Left ventricle myocardium inferior (tissue), 1 donor: ENCODE results near the gene PIGK. TPM values are rescaled to one million over a fixed set of nuclear protein-coding genes. Genes with fewer than 3 reads are reported as not detected.

ENCODE experiments used
- DNase-seq: peaks from one replicate; pipeline ENCODE4 v3.0.0-alpha.2; 2020
- H3K27ac ChIP-seq: fragments of 200-600 bp; replicated peaks from 2 replicates; pipeline ENCODE4 v1.8.0; 2021
- H3K27me3 ChIP-seq: fragments of 200-600 bp; 2 replicates; pipeline ENCODE4 v1.8.0; 2021; ENCODE audit warnings: low read depth
- H3K36me3 ChIP-seq: fragments of 200-600 bp; 2 replicates; pipeline ENCODE4 v1.8.0; 2021
- H3K4me1 ChIP-seq: fragments of 200-600 bp; 2 replicates; pipeline ENCODE4 v1.8.0; 2021
- H3K4me3 ChIP-seq: fragments of 200-600 bp; 2 replicates; pipeline ENCODE4 v1.8.0; 2021; ENCODE audit warnings: mild to moderate bottlenecking, moderate library complexity
- H3K9me3 ChIP-seq: fragments of 200-600 bp; replicated peaks from 2 replicates; pipeline ENCODE4 v1.8.0; 2021
- CTCF ChIP-seq: fragments of 200-600 bp; IDR thresholded peaks from 2 replicates; pipeline ENCODE4 v1.8.0; 2021; ENCODE audit warnings: antibody characterized with exemption, mild to moderate bottlenecking, borderline replicate concordance
- intact Hi-C: fragments of 100-400 bp; cut with micrococcal nuclease; formaldehyde crosslinking; loops from one replicate; pipeline ENCODE4 v1.11.0; 2022
- long read RNA-seq: library from polyadenylated mRNA; unstranded; transcript quantifications from one replicate; pipeline ENCODE4 v2.0.0, GENCODE V29; 2021
- total RNA-seq: library from RNA; stranded (reverse); fragmentation: NEBNext Ultra II Directional; extraction: Animal tissue kit (Norgen Biotek cat#: 25700); gene quantifications from one replicate; pipeline ENCODE4 v1.2.1, GENCODE V29; 2021
- donor health status: DM: no; HTN: yes; CAD: no; lungs with severe emphysema.

PIGK gene
- total RNA-seq = 31.1 TPM
- long read RNA-seq, full-length matches to known transcripts = 41 of 43 reads
- long read RNA-seq, partial matches to known transcripts = 0 of 43 reads
- long read RNA-seq, other reads (novel, unspliced or antisense) = 2 of 43 reads

GRCh38 chr1:77219166-77219887 is at the start of gene PIGK:
Gene PIGK, minus strand, starts transcription at chr1:77219430. Its CDS starts 28 bp downstream, at chr1:77219402.
- Histone ChIP-seq H3K4me1 (peaks cover 24% of the 10 kb centered on the region), H3K9me3 (no peaks in the 10 kb centered on the region), H3K27ac (peak within 1 kb of the TSS; percentile 82), H3K27me3 (no peaks in the 10 kb centered on the region), H3K36me3 (no peaks in the 10 kb centered on the region), H3K4me3 (peak within 1 kb of the TSS; percentile 73)
- intact Hi-C loops = no loop called here
- TF ChIP-seq CTCF = no peak
- peak; percentile 88 for DNase-seq

GRCh38 chr1:77267035-77267434 is 47.8 kb upstream of the PIGK start:
- H3K36me3 ChIP-seq = no peaks in the 10 kb centered on the region
- no peak overlapping the region for H3K27ac ChIP-seq
- no peak for TF ChIP-seq CTCF
- H3K9me3 ChIP-seq = no peaks in the 10 kb centered on the region
- peaks cover 14% of the 10 kb centered on the region for H3K27me3 ChIP-seq
- H3K4me1 ChIP-seq = no peaks in the 10 kb centered on the region
- H3K4me3 ChIP-seq = no peak overlapping the region
- no peak for DNase-seq
- intact Hi-C loops = no loop called here

GRCh38 chr1:77265180-77265579 is 46.0 kb upstream of the PIGK start:
- Histone ChIP-seq H3K4me3 (no peak overlapping the region), H3K27me3 (peaks cover 11% of the 10 kb centered on the region), H3K4me1 (no peaks in the 10 kb centered on the region), H3K9me3 (no peaks in the 10 kb centered on the region), H3K27ac (no peak overlapping the region), H3K36me3 (no peaks in the 10 kb centered on the region)
- intact Hi-C loops = no loop called here
- no peak for DNase-seq
- TF ChIP-seq CTCF = no peak

- Histone ChIP-seq H3K4me3 (no peak overlapping the region), H3K27ac (no peak overlapping the region), H3K36me3 (no peaks in the 10 kb centered on the region), H3K27me3 (peaks cover 11% of the 10 kb centered on the region), H3K9me3 (no peaks in the 10 kb centered on the region), H3K4me1 (no peaks in the 10 kb centered on the region)
- no peak for DNase-seq
- no peak for TF ChIP-seq CTCF
- intact Hi-C loops = no loop called here
These were observed 44.5 kb upstream of the PIGK start for GRCh38 chr1:77263708-77264107.

- intact Hi-C loops = no loop called here
- peaks cover 85% of the 10 kb centered on the region for H3K9me3 ChIP-seq
- no peaks in the 10 kb centered on the region for H3K27me3 ChIP-seq
- DNase-seq = no peak
- H3K27ac ChIP-seq = no peak overlapping the region
- H3K4me1 ChIP-seq = no peaks in the 10 kb centered on the region
- no peaks in the 10 kb centered on the region for H3K36me3 ChIP-seq
- no peak overlapping the region for H3K4me3 ChIP-seq
- TF ChIP-seq CTCF = no peak
These were observed 34.0 kb upstream of the PIGK start for GRCh38 chr1:77253211-77253610.
